Measurements from ENCODE around the gene POLN. TPM values are rescaled to one million over a fixed set of nuclear protein-coding genes. Genes with fewer than 3 reads are reported as not detected.
A peak's percentile ranks its signal among the peaks of the same experiment; 100 is the strongest.

The POLN gene
- total RNA-seq, 3 donors from 2014 or later (not counting 1 experiment from before 2014, with no cell fraction given) = 2.6 to 6.9 (median 3.3) TPM

- TF ChIP-seq CTCF (IDR thresholded peaks at IDR 0.05) = no peak
- H3K4me1 ChIP-seq (ENCODE audit: control insufficient read depth, insufficient read depth, low read length) = peaks cover 39% of the 10 kb centered on the region
These were observed 17.2 kb upstream of the POLN start for GRCh38 chr4:2259036-2259540.

GRCh38 chr4:2258091-2259035 lies 16.4 kb upstream of the POLN start:
- H3K27me3 Mint-ChIP-seq (ENCODE audit: low read depth in 2 of 2) = no peaks in the 10 kb centered on the region

More at GRCh38 chr4:2259036-2259540, 17.2 kb upstream of the POLN start:
- peaks cover 6 to 20% of the 10 kb centered on the region in 2 donors for H3K4me1 Mint-ChIP-seq
- no peak overlapping the region for H3K4me3 ChIP-seq (ENCODE audit: low read length)
- H3K9me3 Mint-ChIP-seq = no peaks in the 10 kb centered on the region
- peak in 1 of 2 donors; percentile 16 for DNase-seq
- H3K9me3 ChIP-seq (ENCODE audit: control insufficient read depth, insufficient read depth, low read length) = no peaks in the 10 kb centered on the region
- H3K27me3 Mint-ChIP-seq (ENCODE audit: low read depth in 2 of 2) = no peaks in the 10 kb centered on the region
- no peaks in the 10 kb centered on the region for H3K27me3 ChIP-seq (ENCODE audit: control insufficient read depth, insufficient read depth, low read length)
- peaks cover 29% of the 10 kb centered on the region for H3K36me3 ChIP-seq (ENCODE audit: control insufficient read depth, insufficient read depth, low read length)
- no peak overlapping the region for H3K27ac ChIP-seq (ENCODE audit: low read length)
- intact Hi-C loops (cut with micrococcal nuclease) = no loop called here
- no peak overlapping the region for H3K27ac Mint-ChIP-seq
- no peak overlapping the region for H3K4me3 Mint-ChIP-seq
- no peak for ATAC-seq
- H3K36me3 Mint-ChIP-seq = no peaks in the 10 kb centered on the region
- WGBS (ENCODE audit: insufficient coverage) = 94% methylated on average over 13 of the region's 13 CpGs

GRCh38 chr4:2257361-2258081 lies 15.6 kb upstream of the POLN start:
- Mint-ChIP-seq H3K4me1 (peaks cover 6 to 20% of the 10 kb centered on the region in 2 donors), H3K36me3 (no peaks in the 10 kb centered on the region), H3K27me3 (ENCODE audit: low read depth in 2 of 2) (no peaks in the 10 kb centered on the region)

More at GRCh38 chr4:2258091-2259035, 16.4 kb upstream of the POLN start:
- Mint-ChIP-seq H3K27ac (no peak overlapping the region), H3K4me1 (peaks cover 6 to 20% of the 10 kb centered on the region in 2 donors), H3K36me3 (no peaks in the 10 kb centered on the region), H3K4me3 (no peak overlapping the region), H3K9me3 (no peaks in the 10 kb centered on the region)
- WGBS (ENCODE audit: insufficient coverage) = 94% methylated on average over 18 of the region's 18 CpGs
- H3K27ac ChIP-seq (ENCODE audit: low read length) = no peak overlapping the region
- no peak for ATAC-seq
- DNase-seq = peak in 1 of 2 donors; percentile 15
- TF ChIP-seq CTCF (IDR thresholded peaks at IDR 0.05) = no peak
- no peaks in the 10 kb centered on the region for H3K9me3 ChIP-seq (ENCODE audit: control insufficient read depth, insufficient read depth, low read length)
- peaks cover 33% of the 10 kb centered on the region for H3K36me3 ChIP-seq (ENCODE audit: control insufficient read depth, insufficient read depth, low read length)
- intact Hi-C loops (cut with micrococcal nuclease) = no loop called here
- no peaks in the 10 kb centered on the region for H3K27me3 ChIP-seq (ENCODE audit: control insufficient read depth, insufficient read depth, low read length)
- peaks cover 39% of the 10 kb centered on the region for H3K4me1 ChIP-seq (ENCODE audit: control insufficient read depth, insufficient read depth, low read length)
- H3K4me3 ChIP-seq (ENCODE audit: low read length) = no peak overlapping the region

More at GRCh38 chr4:2257361-2258081, 15.6 kb upstream of the POLN start:
- Histone ChIP-seq H3K36me3 (ENCODE audit: control insufficient read depth, insufficient read depth, low read length) (peaks cover 37% of the 10 kb centered on the region), H3K9me3 (ENCODE audit: control insufficient read depth, insufficient read depth, low read length) (no peaks in the 10 kb centered on the region), H3K4me3 (ENCODE audit: low read length) (no peak overlapping the region), H3K27ac (ENCODE audit: low read length) (no peak overlapping the region), H3K27me3 (ENCODE audit: control insufficient read depth, insufficient read depth, low read length) (no peaks in the 10 kb centered on the region), H3K4me1 (ENCODE audit: control insufficient read depth, insufficient read depth, low read length) (peaks cover 30% of the 10 kb centered on the region)
- 95% methylated on average over 14 of the region's 14 CpGs for WGBS (ENCODE audit: insufficient coverage)
- intact Hi-C loops (cut with micrococcal nuclease) = no loop called here
- H3K4me3 Mint-ChIP-seq = no peak overlapping the region
- peak in 1 of 2 donors; percentile 15 for DNase-seq
- peak overlapping the region; percentile 57 to 70 for H3K27ac Mint-ChIP-seq
- no peak for ATAC-seq
- no peak for TF ChIP-seq CTCF (IDR thresholded peaks at IDR 0.05)
- H3K9me3 Mint-ChIP-seq = no peaks in the 10 kb centered on the region

Data from natural killer cell (primary cell).